GM13976 (cell line): Measurements from ENCODE around the gene PCBP3.

Source experiments
- DNase-seq: peaks from one replicate; pipeline ENCODE4 v3.0.0; 2012; ENCODE audit warnings: low spot score
- in situ Hi-C: fragments of 300-500 bp; cut with MboI; formaldehyde crosslinking; loops from one replicate; pipeline ENCODE4 v1.12.0; 2022; ENCODE audit warnings: low sequenced_read_pairs, mixed read lengths, inconsistent platforms; ENCODE audit not compliant: unreplicated experiment
- TF ChIP-seq, protein P1 (sequence below): IDR thresholded peaks from 2 replicates; pipeline ENCODE4 v1.5.1; 2012; ENCODE audit warnings: borderline replicate concordance, mild to moderate bottlenecking; ENCODE audit not compliant: insufficient read depth; ENCODE audit errors: extremely low read depth, missing control alignments, control extremely low read depth

The PCBP3 gene

DNA sequence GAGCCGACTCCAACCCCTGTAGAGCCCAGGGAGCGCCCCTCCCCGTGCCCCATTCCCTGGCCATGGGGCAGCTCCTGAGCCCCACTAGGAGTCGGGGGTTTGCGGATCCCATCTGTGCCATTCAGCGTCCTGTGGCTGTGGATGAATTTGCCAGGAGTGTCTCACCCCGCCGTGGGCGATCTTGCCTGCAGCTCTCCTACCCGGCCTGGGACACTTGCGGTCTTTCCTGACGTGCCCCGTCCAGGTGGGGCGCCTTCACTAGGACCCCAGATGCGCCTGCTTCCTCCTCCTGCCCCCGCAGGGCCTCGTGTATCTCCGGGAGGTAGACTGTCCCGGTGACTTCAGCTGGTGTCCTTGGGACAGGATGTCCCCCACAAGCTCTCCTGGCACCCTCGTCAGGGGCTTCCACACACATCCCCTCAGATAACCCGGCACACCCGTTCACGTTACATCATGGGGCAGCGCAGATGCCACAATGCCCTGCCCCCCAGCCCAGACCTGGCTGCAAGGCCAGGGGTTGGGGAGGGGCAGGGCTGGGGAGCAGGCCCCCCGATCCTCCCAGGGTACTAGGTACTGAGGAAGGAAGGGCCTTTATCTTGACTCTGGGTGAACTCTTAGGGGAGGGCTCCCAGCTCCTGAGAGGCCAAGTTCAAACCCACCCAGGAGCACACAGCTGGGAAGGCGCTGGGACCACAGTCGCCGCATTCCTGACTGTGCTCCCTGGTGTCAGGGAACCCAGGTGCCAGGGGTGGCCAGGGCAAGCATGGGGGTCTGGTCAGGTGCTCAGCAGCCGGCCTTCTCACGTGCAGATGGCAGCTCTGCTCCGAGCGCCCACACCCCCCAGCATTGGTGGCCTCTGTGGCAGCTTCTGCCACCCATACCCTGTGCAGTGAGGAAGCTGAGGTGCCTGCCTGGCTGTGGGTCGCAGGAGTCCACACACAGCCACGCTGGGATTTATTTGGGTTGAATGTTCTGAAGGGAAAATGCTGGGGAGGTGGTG lies 284.6 kb downstream of the PCBP3 start:
- TF ChIP-seq, protein P1, sequence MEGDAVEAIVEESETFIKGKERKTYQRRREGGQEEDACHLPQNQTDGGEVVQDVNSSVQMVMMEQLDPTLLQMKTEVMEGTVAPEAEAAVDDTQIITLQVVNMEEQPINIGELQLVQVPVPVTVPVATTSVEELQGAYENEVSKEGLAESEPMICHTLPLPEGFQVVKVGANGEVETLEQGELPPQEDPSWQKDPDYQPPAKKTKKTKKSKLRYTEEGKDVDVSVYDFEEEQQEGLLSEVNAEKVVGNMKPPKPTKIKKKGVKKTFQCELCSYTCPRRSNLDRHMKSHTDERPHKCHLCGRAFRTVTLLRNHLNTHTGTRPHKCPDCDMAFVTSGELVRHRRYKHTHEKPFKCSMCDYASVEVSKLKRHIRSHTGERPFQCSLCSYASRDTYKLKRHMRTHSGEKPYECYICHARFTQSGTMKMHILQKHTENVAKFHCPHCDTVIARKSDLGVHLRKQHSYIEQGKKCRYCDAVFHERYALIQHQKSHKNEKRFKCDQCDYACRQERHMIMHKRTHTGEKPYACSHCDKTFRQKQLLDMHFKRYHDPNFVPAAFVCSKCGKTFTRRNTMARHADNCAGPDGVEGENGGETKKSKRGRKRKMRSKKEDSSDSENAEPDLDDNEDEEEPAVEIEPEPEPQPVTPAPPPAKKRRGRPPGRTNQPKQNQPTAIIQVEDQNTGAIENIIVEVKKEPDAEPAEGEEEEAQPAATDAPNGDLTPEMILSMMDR: no peak
- DNase-seq: no peak
- in situ Hi-C loops: no loop called here

DNA sequence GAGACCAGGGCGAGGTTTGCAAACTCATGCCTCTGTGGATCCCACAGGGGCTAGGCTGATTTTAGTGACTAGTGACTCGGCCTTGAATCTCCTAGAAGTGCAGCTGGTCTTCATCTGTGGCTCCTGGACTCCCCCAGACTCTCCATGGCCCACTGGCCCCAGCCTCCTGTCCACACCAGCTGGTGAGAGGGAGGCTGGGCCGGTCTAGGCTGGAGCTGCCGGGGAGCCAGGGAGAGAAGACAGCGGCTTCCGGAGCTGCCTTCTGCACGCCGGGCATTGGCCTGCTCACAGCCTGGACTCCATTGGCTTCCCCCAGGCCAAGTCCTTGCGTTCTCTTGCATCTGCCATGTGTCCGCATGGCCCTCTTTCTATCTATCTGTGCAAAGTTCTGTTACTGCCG lies 285.9 kb downstream of the PCBP3 start:
- in situ Hi-C loops: no loop called here
- TF ChIP-seq, protein P1: no peak
- DNase-seq: no peak

DNA sequence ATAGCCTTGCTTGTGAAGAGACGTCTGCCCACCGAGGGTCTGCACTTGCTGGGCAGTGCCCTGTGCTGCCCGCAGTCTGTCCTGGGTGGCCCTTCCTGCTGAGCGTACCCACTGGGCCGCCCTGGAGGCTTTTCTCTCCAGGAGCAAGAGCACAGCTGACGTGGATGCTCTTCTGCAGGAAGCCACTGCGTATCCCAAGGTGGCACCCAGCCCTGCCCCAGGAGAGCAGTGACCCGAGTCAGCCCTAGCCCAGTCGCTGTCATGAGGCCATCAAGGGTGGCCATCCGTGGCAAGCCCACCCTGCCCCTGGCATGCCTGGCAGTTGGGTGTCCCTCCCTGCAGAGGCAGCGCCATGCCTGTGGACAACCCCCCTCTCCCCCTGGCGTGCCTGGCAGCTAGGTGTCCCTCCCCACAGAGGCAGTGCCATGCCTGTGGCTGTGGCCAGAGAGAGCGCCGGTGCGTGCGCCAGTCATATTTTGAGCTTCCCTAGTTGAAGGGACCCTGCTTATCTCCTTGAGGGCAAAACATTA lies 286.8 kb downstream of the PCBP3 start:
- TF ChIP-seq, protein P1: no peak
- no peak for DNase-seq
- in situ Hi-C loops: no loop called here

DNA sequence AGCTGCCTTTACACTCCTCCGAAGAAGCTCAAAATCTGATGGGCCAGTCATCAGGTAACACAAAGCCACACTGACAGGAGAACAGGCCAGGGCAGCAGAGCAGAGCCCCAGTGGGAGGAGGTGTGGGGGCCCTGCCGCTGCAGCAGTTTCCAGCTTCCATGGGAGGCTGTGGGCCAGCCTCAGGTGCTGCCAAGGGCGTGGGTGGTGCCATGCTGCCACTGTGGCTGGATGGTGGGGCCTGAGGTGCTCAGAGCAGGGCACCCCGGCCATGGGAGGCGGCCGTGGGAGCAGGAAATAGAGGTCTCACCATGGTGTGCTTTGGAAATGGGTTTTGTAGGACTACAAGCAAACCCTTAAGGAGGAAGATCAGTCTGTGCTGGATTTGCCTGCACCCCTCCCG lies 287.3 kb downstream of the PCBP3 start:
- no peak for DNase-seq
- TF ChIP-seq, protein P1: no peak
- in situ Hi-C loops: no loop called here

DNA sequence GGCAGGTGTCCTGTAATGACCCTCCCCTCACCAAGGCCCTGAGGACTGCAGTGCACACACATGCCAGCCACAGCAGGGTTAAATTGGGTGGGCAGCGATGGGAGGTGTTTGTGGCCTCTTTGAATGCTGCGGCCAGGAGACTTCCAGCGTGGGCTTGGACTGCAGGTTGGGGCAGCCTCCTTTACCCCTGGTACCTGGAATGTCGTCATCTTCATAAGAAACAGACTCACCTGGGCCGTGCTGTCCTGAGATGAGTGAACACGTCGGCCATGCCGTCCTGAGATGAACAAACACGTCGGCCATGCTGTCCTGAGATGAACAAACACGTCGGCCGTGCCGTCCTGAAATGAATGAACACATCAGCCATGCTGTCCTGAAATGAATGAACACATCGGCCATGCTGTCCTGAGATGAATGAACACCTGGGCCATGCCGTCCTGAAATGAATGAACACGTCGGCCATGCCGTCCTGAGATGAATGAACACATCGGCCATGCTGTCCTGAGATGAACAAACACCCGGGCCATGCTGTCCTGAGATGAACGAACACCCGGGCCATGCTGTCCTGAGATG lies 288.0 kb downstream of the PCBP3 start:
- no peak for DNase-seq
- in situ Hi-C loops: no loop called here
- TF ChIP-seq, protein P1: no peak

DNA sequence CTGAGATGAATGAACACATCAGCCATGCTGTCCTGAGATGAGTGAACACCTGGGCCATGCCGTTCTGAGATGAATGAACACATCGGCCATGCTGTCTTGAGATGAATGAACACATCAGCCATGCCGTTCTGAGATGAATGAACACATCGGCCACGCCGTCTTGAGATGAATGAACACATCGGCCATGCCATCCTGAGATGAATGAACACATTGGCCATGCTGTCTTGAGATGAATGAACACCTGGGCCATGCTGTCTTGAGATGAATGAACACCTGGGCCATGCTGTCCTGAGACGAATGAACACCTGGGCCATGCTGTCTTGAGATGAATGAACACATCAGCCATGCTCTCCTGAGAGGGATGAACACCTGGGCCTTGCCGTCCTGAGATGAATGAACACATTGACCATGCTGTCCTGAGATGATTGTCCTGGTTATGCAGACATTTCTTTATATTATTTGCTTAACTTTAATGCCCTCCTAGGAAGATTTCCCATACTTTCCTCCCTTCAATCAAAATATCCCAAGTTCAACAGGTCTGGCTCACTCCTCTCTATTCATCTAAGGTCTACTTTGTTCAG lies 289.5 kb downstream of the PCBP3 start:
- DNase-seq: no peak
- TF ChIP-seq, protein P1: no peak
- in situ Hi-C loops: no loop called here
